CD4-positive, alpha-beta T cell treated with Interferon alpha-2 for 1 hour (primary cell): ENCODE measurements around the gene CLCN2.
"Not testable (repeated sequence)": the region's sequence is repeated elsewhere in the genome, so short reads cannot be mapped to it uniquely, and the experiment has no call there.

ENCODE experiments used
- DNase-seq, 2 donors: peaks; one replicate each; pipeline ENCODE4 v3.0.0-alpha.2; 2020 to 2022

The CLCN2 gene

GRCh38 chr3:184343200-184343876 lies 18.1 kb downstream of the CLCN2 start:
- DNase-seq: no peak

GRCh38 chr3:184341925-184342324 lies 19.5 kb downstream of the CLCN2 start:
- no peak for DNase-seq

GRCh38 chr3:184339451-184340135 lies 21.8 kb downstream of the CLCN2 start:
- DNase-seq: not testable (repeated sequence)

- DNase-seq: no peak
Measured at GRCh38 chr3:184339001-184339400, 22.4 kb downstream of the CLCN2 start.

GRCh38 chr3:184338511-184338945 lies 22.9 kb downstream of the CLCN2 start:
- peak in 1 of 2 donors; percentile 35 for DNase-seq

GRCh38 chr3:184337981-184338380 lies 23.4 kb downstream of the CLCN2 start:
- DNase-seq: no peak

GRCh38 chr3:184337399-184337714 lies 24.0 kb downstream of the CLCN2 start, which contains the start of gene FAM131A:
Gene FAM131A (plus strand): TSS chr3:184337600. CDS start chr3:184337631, 31 bp downstream.
- no peak for DNase-seq

GRCh38 chr3:184336547-184337398 lies 24.6 kb downstream of the CLCN2 start:
- DNase-seq: no peak

- DNase-seq: peak; percentile 86 to 92
Measured at GRCh38 chr3:184335661-184336546, 25.5 kb downstream of the CLCN2 start.

- no peak for DNase-seq
Measured at GRCh38 chr3:184335291-184335660, 26.1 kb downstream of the CLCN2 start.

GRCh38 chr3:184334470-184335158 lies 26.8 kb downstream of the CLCN2 start:
- peak in 1 of 2 donors; percentile 44 for DNase-seq

- DNase-seq: no peak
Measured at GRCh38 chr3:184333700-184334099, 27.7 kb downstream of the CLCN2 start.

GRCh38 chr3:184333190-184333589 lies 28.2 kb downstream of the CLCN2 start:
- no peak for DNase-seq

- no peak for DNase-seq
Measured at GRCh38 chr3:184332370-184333090, 28.9 kb downstream of the CLCN2 start.

GRCh38 chr3:184328516-184328915 lies 32.9 kb downstream of the CLCN2 start:
- no peak for DNase-seq

- no peak for DNase-seq
Measured at GRCh38 chr3:184327171-184327570, 34.2 kb downstream of the CLCN2 start.

GRCh38 chr3:184325715-184326369 lies 35.6 kb downstream of the CLCN2 start:
- no peak for DNase-seq

GRCh38 chr3:184325269-184325668 lies 36.1 kb downstream of the CLCN2 start:
- DNase-seq: no peak

GRCh38 chr3:184323696-184324095 lies 37.7 kb downstream of the CLCN2 start:
- DNase-seq: no peak

- DNase-seq: peak in 1 of 2 donors; percentile 61
Measured at GRCh38 chr3:184322731-184323487, 38.5 kb downstream of the CLCN2 start.
